GM18868 (cell line): Measurements from ENCODE around the gene AGAP2.
"Not testable (repeated sequence)": the region's sequence is repeated elsewhere in the genome, so short reads cannot be mapped to it uniquely, and the experiment has no call there.

Experiments used
- ATAC-seq: cut with Tn5 transposase; IDR thresholded peaks from one replicate; pipeline ENCODE4 v1.9.1; 2021; ENCODE audit warnings: mild to moderate bottlenecking, moderate library complexity; ENCODE audit not compliant: unreplicated experiment

Gene AGAP2

GRCh38 chr12:57724936-57725740 is 13.4 kb downstream of the AGAP2 start:
- ATAC-seq = no peak

- no peak for ATAC-seq
Observed at GRCh38 chr12:57724003-57724935, 14.3 kb downstream of the AGAP2 start.

DNA sequence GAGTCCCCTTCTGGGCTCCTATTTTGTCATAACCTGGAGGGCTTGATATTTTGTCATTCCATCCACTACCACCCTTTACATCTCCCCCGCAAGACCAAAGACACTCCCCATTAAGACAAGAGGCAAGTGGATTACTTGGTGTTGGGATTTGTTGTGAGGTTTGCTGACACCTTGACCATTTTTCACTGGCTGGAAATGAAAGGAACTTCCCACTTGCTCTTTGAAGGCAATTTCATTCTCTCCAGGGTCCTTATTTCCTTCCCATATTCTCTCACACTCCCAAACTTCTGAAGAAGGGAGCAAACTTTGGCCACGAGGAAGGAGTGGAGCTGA is 14.9 kb downstream of the AGAP2 start:
- ATAC-seq = no peak

DNA sequence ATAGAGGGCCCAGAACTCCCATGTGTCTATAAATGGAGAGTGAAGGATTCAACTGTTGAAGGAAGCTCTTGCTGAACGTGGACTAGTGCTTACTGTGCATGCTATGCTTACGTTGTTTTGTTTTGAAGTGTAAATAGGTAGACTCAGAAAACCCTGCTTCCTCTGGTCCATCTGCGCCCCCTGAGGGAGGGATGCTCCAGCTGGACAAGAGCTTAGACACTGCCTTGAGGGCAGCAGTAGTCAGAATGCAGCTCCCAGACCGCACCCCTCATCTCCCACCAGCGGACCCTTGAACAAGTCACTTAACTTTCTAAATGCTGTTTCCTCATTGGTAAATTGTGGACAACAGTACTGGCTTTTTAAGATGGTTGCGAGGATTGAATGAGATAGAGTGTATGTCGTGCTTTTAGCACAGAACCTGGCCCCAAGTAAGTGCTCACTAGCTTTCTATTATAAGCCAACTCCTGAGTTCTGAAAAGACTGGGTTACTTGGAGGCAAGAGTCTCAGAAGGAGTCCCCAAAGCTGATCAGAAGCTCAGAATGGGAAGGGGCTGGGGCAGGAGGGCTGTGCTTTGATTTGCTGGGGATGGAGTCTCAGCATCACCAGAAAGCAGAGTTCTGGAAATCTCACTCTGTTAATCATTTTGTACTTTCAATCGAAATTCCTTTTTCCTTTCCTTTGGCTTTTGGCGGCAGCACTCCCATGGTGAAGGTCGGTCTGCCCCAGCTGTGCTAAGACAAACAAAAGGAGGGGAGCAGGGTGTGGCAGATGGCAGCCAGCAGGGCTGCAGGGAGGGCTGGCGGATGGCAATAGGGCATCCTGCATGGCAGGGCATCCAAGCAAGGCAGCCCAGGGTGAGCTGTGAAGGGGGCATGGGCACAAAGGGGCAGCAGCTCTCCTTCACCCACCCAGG is 15.6 kb downstream of the AGAP2 start:
- no peak for ATAC-seq

- not testable (repeated sequence) for ATAC-seq
Observed at GRCh38 chr12:57721846-57722608, 16.5 kb downstream of the AGAP2 start.

GRCh38 chr12:57720606-57721595 is 17.6 kb downstream of the AGAP2 start:
- ATAC-seq = no peak

GRCh38 chr12:57719777-57720605 is 18.6 kb downstream of the AGAP2 start:
- no peak for ATAC-seq

GRCh38 chr12:57718641-57719528 is 19.7 kb downstream of the AGAP2 start:
- ATAC-seq = no peak

DNA sequence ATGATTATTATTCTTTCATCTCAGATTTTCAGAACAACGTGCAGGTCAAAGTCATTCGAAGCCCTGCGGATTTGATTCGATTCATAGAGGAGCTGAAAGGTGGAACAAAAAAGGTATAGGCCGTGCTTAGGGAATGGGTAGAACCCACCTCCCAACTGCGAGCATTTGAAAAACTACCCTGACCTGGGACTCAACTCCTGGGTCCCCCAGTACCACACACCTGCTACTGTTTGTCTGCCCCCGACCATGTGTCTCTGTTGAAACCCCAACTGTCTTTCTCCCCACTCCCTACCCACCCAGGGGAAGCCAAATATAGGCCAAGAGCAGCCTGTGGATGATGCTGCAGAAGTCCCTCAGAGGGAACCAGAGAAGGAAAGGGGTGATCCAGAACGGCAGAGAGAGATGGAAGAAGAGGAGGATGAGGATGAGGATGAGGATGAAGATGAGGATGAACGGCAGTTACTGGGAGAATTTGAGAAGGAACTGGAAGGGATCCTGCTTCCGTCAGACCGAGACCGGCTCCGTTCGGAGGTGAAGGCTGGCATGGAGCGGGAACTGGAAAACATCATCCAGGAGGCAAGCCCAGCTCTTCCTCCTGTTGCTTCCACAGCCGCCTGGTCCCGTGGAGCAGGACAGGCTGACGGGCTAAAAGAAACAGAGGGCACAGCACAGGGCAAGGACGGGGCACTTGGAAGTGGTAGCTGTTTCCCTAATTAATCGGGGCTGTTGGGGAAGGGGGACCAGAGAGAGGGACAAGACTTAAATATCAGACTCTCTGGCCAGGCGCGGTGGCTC is 20.5 kb downstream of the AGAP2 start:
- ATAC-seq = no peak

- no peak for ATAC-seq
Observed at GRCh38 chr12:57717131-57717530, 21.4 kb downstream of the AGAP2 start.

DNA sequence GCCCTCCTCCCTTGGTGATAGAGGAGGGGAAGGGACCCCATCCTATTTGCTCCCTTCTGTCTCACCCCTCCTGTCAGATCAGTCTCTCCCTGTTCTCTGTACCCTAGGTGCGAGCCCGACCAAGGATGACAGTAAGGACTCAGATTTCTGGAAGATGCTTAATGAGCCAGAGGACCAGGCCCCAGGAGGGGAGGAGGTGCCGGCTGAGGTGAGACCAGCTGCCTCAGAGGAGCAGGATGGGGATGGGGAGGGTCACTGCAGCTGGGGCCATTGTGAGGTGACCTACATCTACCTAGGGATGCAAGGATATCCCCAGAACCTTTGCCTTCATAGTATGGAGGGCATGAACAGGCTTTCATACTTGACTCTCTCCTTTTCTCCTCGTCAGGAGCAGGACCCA is 22.2 kb downstream of the AGAP2 start:
- no peak for ATAC-seq

GRCh38 chr12:57715786-57716185 is 22.8 kb downstream of the AGAP2 start:
- ATAC-seq = no peak

- ATAC-seq = not testable (repeated sequence)
Observed at GRCh38 chr12:57715036-57715748, 23.4 kb downstream of the AGAP2 start.

DNA sequence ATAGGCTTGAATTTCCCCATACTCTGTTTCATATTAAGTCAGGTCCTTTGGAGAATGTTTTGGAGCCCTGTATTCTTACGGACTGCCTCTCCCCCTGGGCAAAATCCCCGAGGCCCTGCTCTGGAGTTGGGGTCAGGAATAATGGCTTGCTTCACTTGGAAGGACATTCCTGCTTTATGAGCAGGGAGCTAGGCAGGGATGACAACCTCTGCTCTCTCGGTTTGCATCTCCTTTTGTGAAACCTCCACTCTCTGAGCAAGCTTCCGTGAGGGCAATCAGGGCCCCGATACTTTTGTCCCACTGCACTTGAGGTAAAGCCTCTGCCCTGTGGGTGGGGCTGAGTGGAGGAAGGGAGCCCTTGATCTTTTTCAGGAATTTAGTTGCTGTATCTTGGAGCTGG is 25.3 kb downstream of the AGAP2 start:
- ATAC-seq = no peak

DNA sequence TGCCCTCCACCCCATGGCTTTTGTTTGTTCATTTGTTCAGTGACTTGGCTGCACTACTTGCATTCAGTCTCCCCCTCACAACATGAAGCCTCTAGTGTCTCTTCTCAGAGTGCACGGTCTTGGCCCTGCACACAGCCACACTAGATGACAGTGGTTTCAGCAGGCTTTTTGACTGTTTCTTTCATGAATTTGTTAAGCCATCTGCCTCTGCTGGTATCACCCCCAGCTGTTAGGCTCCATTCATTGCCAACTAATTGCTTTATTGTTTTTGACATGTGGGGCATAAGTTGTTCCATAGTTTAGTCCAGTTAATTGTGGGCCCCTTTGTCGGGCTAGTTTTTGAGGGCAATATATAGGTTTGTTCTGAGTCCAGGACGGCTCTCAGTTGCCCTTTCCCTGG is 25.8 kb downstream of the AGAP2 start:
- no peak for ATAC-seq

- no peak for ATAC-seq
Observed at GRCh38 chr12:57708296-57708695, 30.2 kb downstream of the AGAP2 start.
